ENCODE results near the gene AVEN. TPM values are rescaled to one million over a fixed set of nuclear protein-coding genes. Genes with fewer than 3 reads are reported as not detected.
A peak's percentile ranks its signal among the peaks of the same experiment; 100 is the strongest.
"Not testable (repeated sequence)": the region's sequence is repeated elsewhere in the genome, so short reads cannot be mapped to it uniquely, and the experiment has no call there.

The AVEN gene
- total RNA-seq, 2 donors from 2014 or later: 10.3 to 18.6 TPM

- peaks cover 8% of the 10 kb centered on the region for H3K4me1 Mint-ChIP-seq (ENCODE audit: low read depth)
- H3K27ac Mint-ChIP-seq: no peak overlapping the region
- DNase-seq (no peak), ATAC-seq (replicated peaks in 1 of 2) (no peak)
- H3K4me3 Mint-ChIP-seq: no peak overlapping the region
- H3K27me3 Mint-ChIP-seq (ENCODE audit: low read depth): no peaks in the 10 kb centered on the region
- peaks cover 6% of the 10 kb centered on the region in 2 donors for H3K9me3 Mint-ChIP-seq
- H3K36me3 Mint-ChIP-seq (ENCODE audit: insufficient read depth in 2 of 2): peaks cover 0 to 7% of the 10 kb centered on the region in 2 donors
Measured at GRCh38 chr15:34055868-34056595, 17.0 kb upstream of the AVEN start.

GRCh38 chr15:34054081-34054707 is 15.2 kb upstream of the AVEN start:
- H3K36me3 Mint-ChIP-seq (ENCODE audit: insufficient read depth in 2 of 2): peaks cover 11 to 19% of the 10 kb centered on the region in 2 donors
- peaks cover 8% of the 10 kb centered on the region for H3K4me1 Mint-ChIP-seq (ENCODE audit: low read depth)
- H3K27ac Mint-ChIP-seq: no peak overlapping the region
- H3K27me3 Mint-ChIP-seq (ENCODE audit: low read depth): no peaks in the 10 kb centered on the region
- DNase-seq: no peak
- ATAC-seq (replicated peaks in 1 of 2): no peak
- H3K9me3 Mint-ChIP-seq: peaks cover 16% of the 10 kb centered on the region in 2 donors
- no peak overlapping the region for H3K4me3 Mint-ChIP-seq

GRCh38 chr15:34050385-34050784 is 11.4 kb upstream of the AVEN start:
- H3K9me3 Mint-ChIP-seq: peaks cover 17 to 19% of the 10 kb centered on the region in 2 donors
- not testable (repeated sequence) for H3K27ac Mint-ChIP-seq; H3K4me1 Mint-ChIP-seq (ENCODE audit: low read depth); ATAC-seq (replicated peaks in 1 of 2); H3K27me3 Mint-ChIP-seq (ENCODE audit: low read depth); H3K4me3 Mint-ChIP-seq; DNase-seq
- H3K36me3 Mint-ChIP-seq (ENCODE audit: insufficient read depth in 2 of 2): peaks cover 12 to 22% of the 10 kb centered on the region in 2 donors

GRCh38 chr15:34049112-34049511 is 10.1 kb upstream of the AVEN start:
- Mint-ChIP-seq H3K36me3 (ENCODE audit: insufficient read depth in 2 of 2) (peaks cover 12 to 22% of the 10 kb centered on the region in 2 donors), H3K27me3 (ENCODE audit: low read depth) (no peaks in the 10 kb centered on the region), H3K4me1 (ENCODE audit: low read depth) (peaks cover 10% of the 10 kb centered on the region), H3K27ac (no peak overlapping the region), H3K4me3 (no peak overlapping the region), H3K9me3 (peaks cover 17 to 19% of the 10 kb centered on the region in 2 donors)
- ATAC-seq (replicated peaks in 1 of 2): no peak
- DNase-seq: no peak

- Mint-ChIP-seq H3K4me3 (no peak overlapping the region), H3K27me3 (ENCODE audit: low read depth) (no peaks in the 10 kb centered on the region), H3K9me3 (peaks cover 17 to 19% of the 10 kb centered on the region in 2 donors), H3K36me3 (ENCODE audit: insufficient read depth in 2 of 2) (peaks cover 12 to 22% of the 10 kb centered on the region in 2 donors), H3K27ac (no peak overlapping the region), H3K4me1 (ENCODE audit: low read depth) (peaks cover 20% of the 10 kb centered on the region)
- no peak for ATAC-seq (replicated peaks in 1 of 2)
- no peak for DNase-seq
Measured at GRCh38 chr15:34047893-34048775, 9.1 kb upstream of the AVEN start.

GRCh38 chr15:34046471-34047145 is 7.6 kb upstream of the AVEN start:
- H3K4me3 Mint-ChIP-seq: no peak overlapping the region
- peaks cover 15% of the 10 kb centered on the region for H3K4me1 Mint-ChIP-seq (ENCODE audit: low read depth)
- H3K27me3 Mint-ChIP-seq (ENCODE audit: low read depth): no peaks in the 10 kb centered on the region
- H3K9me3 Mint-ChIP-seq: peaks cover 16 to 17% of the 10 kb centered on the region in 2 donors
- no peak for DNase-seq
- H3K27ac Mint-ChIP-seq: no peak overlapping the region
- ATAC-seq (replicated peaks in 1 of 2): no peak
- peaks cover 12 to 21% of the 10 kb centered on the region in 2 donors for H3K36me3 Mint-ChIP-seq (ENCODE audit: insufficient read depth in 2 of 2)

GRCh38 chr15:34043813-34044212 is 4.8 kb upstream of the AVEN start:
- ATAC-seq (replicated peaks in 1 of 2) (no peak), DNase-seq (no peak)
- Mint-ChIP-seq H3K4me3 (no peak overlapping the region), H3K27me3 (ENCODE audit: low read depth) (no peaks in the 10 kb centered on the region), H3K9me3 (no peaks in the 10 kb centered on the region), H3K36me3 (ENCODE audit: insufficient read depth in 2 of 2) (no peaks in the 10 kb centered on the region), H3K4me1 (ENCODE audit: low read depth) (peaks cover 29% of the 10 kb centered on the region), H3K27ac (no peak overlapping the region)

- no peaks in the 10 kb centered on the region for H3K36me3 Mint-ChIP-seq (ENCODE audit: insufficient read depth in 2 of 2)
- no peak overlapping the region for H3K27ac Mint-ChIP-seq
- no peaks in the 10 kb centered on the region for H3K27me3 Mint-ChIP-seq (ENCODE audit: low read depth)
- no peak for ATAC-seq (replicated peaks in 1 of 2)
- no peak for DNase-seq
- H3K4me3 Mint-ChIP-seq: no peak overlapping the region
- H3K4me1 Mint-ChIP-seq (ENCODE audit: low read depth): peaks cover 29% of the 10 kb centered on the region
- H3K9me3 Mint-ChIP-seq: no peaks in the 10 kb centered on the region
Measured at GRCh38 chr15:34043391-34043790, 4.4 kb upstream of the AVEN start.

GRCh38 chr15:34039790-34040113 is 748 bp upstream of the AVEN start:
- DNase-seq (no peak), ATAC-seq (replicated peaks in 1 of 2) (no peak)
- Mint-ChIP-seq H3K27ac (peak overlapping the region; percentile 72), H3K27me3 (ENCODE audit: low read depth) (no peaks in the 10 kb centered on the region), H3K36me3 (ENCODE audit: insufficient read depth in 2 of 2) (no peaks in the 10 kb centered on the region), H3K4me3 (peak overlapping the region; percentile 74 to 85), H3K4me1 (ENCODE audit: low read depth) (peaks cover 56% of the 10 kb centered on the region), H3K9me3 (no peaks in the 10 kb centered on the region)

GRCh38 chr15:34038023-34038870 is 757 bp downstream of the AVEN start:
- H3K4me3 Mint-ChIP-seq: peak overlapping the region; percentile 92 to 100
- H3K36me3 Mint-ChIP-seq (ENCODE audit: insufficient read depth in 2 of 2): no peaks in the 10 kb centered on the region
- ATAC-seq (replicated peaks in 1 of 2) (peak; percentile 71 to 74), DNase-seq (peak; percentile 74 to 84)
- no peaks in the 10 kb centered on the region for H3K27me3 Mint-ChIP-seq (ENCODE audit: low read depth)
- H3K27ac Mint-ChIP-seq: peak overlapping the region; percentile 94
- H3K4me1 Mint-ChIP-seq (ENCODE audit: low read depth): peaks cover 46% of the 10 kb centered on the region
- H3K9me3 Mint-ChIP-seq: no peaks in the 10 kb centered on the region

GRCh38 chr15:34031987-34032760 is 6.8 kb downstream of the AVEN start:
- H3K4me3 Mint-ChIP-seq: peak overlapping the region in 1 of 2 donors; percentile 47
- H3K27me3 Mint-ChIP-seq (ENCODE audit: low read depth): no peaks in the 10 kb centered on the region
- peaks cover 0 to 3% of the 10 kb centered on the region in 2 donors for H3K36me3 Mint-ChIP-seq (ENCODE audit: insufficient read depth in 2 of 2)
- peak; percentile 80 to 81 for ATAC-seq (replicated peaks in 1 of 2)
- no peak for DNase-seq
- peaks cover 0 to 2% of the 10 kb centered on the region in 2 donors for H3K9me3 Mint-ChIP-seq
- H3K27ac Mint-ChIP-seq: peak overlapping the region; percentile 82
- peaks cover 33% of the 10 kb centered on the region for H3K4me1 Mint-ChIP-seq (ENCODE audit: low read depth)

All from activated T-cell treated with anti-CD3 and anti-CD28 coated beads, Interleukin-2, amount 50 U/mL, for 72 hours (primary cell).